ENCODE data around the gene AUTS2.

Gene AUTS2

DNA sequence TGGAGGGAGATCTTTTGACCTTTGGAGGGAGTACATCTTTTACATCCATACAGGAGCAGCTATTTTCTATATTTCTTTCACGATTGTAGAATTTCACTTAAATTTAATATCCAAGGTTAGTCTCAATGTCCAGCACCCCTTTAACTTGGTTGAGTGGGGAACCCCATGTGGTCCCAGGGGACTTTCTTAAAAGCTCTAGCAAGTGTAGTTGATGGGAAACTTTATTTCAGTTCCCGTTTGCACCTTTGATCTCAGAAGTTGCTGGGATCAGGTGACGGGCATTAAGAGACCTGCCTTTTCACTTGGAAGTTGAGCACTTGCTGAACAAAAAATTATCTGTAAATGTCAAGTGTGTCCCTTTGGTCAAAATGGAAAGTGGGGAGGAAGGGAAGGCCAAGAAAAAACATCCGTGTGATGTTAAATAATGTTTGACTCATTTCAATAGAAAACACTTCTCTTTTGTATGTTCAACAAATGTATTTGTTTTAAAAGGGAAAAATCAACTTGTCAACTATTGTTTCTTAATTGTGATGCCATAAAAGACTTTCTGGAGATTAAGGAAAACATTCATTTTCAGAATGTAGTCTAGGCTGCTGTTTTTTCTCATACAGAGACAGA is 1163.5 kb downstream of the AUTS2 start:
- H3K36me3 ChIP-seq (ENCODE audit: control insufficient read depth, insufficient read depth, low read length) = peaks cover 21% of the 10 kb centered on the region
- DNase-seq (ENCODE audit: low read depth, low spot score) = no peak
- H3K4me3 ChIP-seq (ENCODE audit: low read length) = no peak overlapping the region
- no peaks in the 10 kb centered on the region for H3K27me3 ChIP-seq (ENCODE audit: control insufficient read depth, insufficient read depth, low read length)
- H3K27ac ChIP-seq (ENCODE audit: low read length) = no peak overlapping the region
- no peaks in the 10 kb centered on the region for H3K9me3 ChIP-seq (ENCODE audit: control insufficient read depth, insufficient read depth, low read length)
- no CpG with 5 or more reads among the region's 4 CpGs for WGBS (ENCODE audit: insufficient coverage, insufficient read length)
- H3K4me1 ChIP-seq (ENCODE audit: control insufficient read depth, insufficient read depth, low read length) = peaks cover 1% of the 10 kb centered on the region; the same call in 1 of the 2 replicates

DNA sequence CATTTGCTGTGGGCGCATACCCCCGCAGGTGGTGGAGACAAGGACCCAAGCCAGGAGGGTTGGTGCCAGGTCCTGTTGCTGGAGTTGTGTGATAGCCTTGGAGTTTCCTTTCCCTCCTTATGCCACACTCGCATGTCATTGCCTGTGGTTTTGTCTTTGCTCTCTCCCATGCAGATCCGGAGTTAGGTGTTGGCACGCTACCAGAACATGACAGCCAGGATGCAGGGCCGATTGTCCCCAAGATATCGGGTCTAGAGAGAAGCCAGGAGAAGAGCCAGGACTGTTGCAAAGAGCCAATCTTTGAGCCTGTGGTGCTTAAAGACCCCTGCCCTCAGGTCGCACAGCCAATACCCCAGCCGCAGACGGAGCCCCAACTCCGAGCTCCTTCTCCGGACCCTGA is 1164.4 kb downstream of the AUTS2 start:
- no peak for DNase-seq (ENCODE audit: low read depth, low spot score)
- H3K9me3 ChIP-seq (ENCODE audit: control insufficient read depth, insufficient read depth, low read length) = no peaks in the 10 kb centered on the region
- H3K27ac ChIP-seq (ENCODE audit: low read length) = no peak overlapping the region
- peaks cover 1% of the 10 kb centered on the region; the same call in 1 of the 2 replicates for H3K4me1 ChIP-seq (ENCODE audit: control insufficient read depth, insufficient read depth, low read length)
- H3K27me3 ChIP-seq (ENCODE audit: control insufficient read depth, insufficient read depth, low read length) = no peaks in the 10 kb centered on the region
- no peak overlapping the region for H3K4me3 ChIP-seq (ENCODE audit: low read length)
- peaks cover 21% of the 10 kb centered on the region for H3K36me3 ChIP-seq (ENCODE audit: control insufficient read depth, insufficient read depth, low read length)
- WGBS (ENCODE audit: insufficient coverage, insufficient read length) = no CpG with 5 or more reads among the region's 12 CpGs

DNA sequence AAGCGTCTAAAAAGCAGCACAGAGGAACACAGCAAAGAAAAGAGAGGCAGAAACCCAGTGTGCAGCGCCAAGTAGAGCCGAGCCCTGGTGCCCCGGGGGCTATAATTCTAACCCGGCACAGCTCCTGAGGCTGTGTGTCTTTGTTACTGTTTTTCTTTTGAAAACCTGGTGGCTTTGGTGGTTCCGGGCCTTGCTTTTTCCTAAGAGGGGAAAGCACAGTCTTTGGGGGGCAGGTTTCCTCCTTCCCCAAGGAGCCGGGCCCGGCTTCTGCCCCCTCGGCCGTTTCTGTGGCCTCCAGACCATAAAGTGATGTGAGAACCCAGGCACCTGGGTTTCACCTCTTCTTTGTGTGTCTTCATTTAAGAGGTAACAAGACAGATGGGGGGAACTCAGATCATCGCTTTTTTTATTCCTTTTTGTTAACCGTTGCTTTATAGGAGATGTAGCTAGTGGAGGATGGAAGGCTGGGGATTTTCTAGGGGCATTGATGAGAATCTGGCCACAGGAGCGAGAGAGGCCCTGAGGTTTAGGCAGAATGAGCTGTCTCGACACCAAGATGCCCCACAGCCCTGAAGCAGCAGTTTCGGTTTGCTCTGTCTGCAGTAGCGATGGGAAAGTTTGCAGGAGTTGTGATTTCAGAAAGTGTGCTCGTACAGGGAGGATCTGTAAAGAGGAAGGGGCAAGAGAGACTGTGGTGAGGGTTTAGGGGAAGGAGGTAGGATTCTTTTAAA is 1165.9 kb downstream of the AUTS2 start:
- H3K4me3 ChIP-seq (ENCODE audit: low read length) = no peak overlapping the region
- H3K27ac ChIP-seq (ENCODE audit: low read length) = no peak overlapping the region
- peaks cover 1% of the 10 kb centered on the region; the same call in 1 of the 2 replicates for H3K4me1 ChIP-seq (ENCODE audit: control insufficient read depth, insufficient read depth, low read length)
- no CpG with 5 or more reads among the region's 17 CpGs for WGBS (ENCODE audit: insufficient coverage, insufficient read length)
- no peaks in the 10 kb centered on the region for H3K27me3 ChIP-seq (ENCODE audit: control insufficient read depth, insufficient read depth, low read length)
- no peaks in the 10 kb centered on the region for H3K9me3 ChIP-seq (ENCODE audit: control insufficient read depth, insufficient read depth, low read length)
- no peak for DNase-seq (ENCODE audit: low read depth, low spot score)
- peaks cover 21% of the 10 kb centered on the region for H3K36me3 ChIP-seq (ENCODE audit: control insufficient read depth, insufficient read depth, low read length)

DNA sequence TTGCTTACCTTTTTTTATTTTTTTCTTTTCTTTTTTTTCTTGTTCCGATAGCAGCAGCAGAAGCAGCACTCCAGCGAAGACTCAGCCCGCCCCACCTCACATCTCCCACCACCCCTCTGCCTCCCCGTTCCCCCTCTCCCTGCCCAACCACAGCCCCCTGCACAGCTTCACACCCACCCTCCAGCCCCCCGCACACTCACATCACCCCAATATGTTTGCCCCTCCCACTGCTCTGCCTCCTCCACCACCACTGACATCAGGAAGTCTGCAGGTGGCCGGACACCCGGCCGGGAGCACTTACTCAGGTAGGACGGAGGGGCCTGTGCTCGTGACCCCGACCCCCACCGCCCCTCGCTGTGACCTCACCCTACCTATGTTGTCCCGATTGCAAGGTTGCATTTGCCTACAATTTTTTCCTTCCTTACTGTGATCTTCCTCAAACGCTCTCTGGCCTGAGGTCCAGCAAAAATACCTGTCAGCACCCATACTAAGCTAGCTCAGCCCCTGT is 1166.5 kb downstream of the AUTS2 start:
- Histone ChIP-seq H3K4me3 (ENCODE audit: low read length) (no peak overlapping the region), H3K9me3 (ENCODE audit: control insufficient read depth, insufficient read depth, low read length) (no peaks in the 10 kb centered on the region), H3K4me1 (ENCODE audit: control insufficient read depth, insufficient read depth, low read length) (no peaks in the 10 kb centered on the region), H3K27me3 (ENCODE audit: control insufficient read depth, insufficient read depth, low read length) (no peaks in the 10 kb centered on the region), H3K36me3 (ENCODE audit: control insufficient read depth, insufficient read depth, low read length) (peaks cover 21% of the 10 kb centered on the region), H3K27ac (ENCODE audit: low read length) (no peak overlapping the region)
- WGBS (ENCODE audit: insufficient coverage, insufficient read length) = no CpG with 5 or more reads among the region's 15 CpGs
- no peak for DNase-seq (ENCODE audit: low read depth, low spot score)

DNA sequence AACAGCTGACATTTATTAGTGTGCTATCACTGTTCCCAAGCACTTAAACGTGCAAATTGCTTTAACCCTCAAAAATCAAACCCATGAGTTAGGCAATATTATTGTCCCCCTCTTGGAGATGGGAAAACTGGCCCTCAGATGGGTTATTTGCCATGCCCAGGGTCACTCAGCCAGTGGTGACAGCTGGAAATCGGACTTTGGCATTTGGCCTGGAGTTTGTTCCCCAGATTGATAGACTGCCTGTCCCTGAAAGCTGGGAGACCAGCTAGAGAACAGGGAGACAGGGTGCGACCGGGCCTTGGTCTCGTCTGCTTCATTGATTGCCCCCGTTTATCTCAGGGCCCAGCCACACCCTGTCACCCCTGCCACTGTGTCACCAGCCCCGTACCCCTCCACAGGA is 1167.4 kb downstream of the AUTS2 start:
- no peak overlapping the region for H3K27ac ChIP-seq (ENCODE audit: low read length)
- H3K4me3 ChIP-seq (ENCODE audit: low read length) = no peak overlapping the region
- H3K4me1 ChIP-seq (ENCODE audit: control insufficient read depth, insufficient read depth, low read length) = no peaks in the 10 kb centered on the region
- DNase-seq (ENCODE audit: low read depth, low spot score) = no peak
- H3K9me3 ChIP-seq (ENCODE audit: control insufficient read depth, insufficient read depth, low read length) = no peaks in the 10 kb centered on the region
- H3K36me3 ChIP-seq (ENCODE audit: control insufficient read depth, insufficient read depth, low read length) = peaks cover 21% of the 10 kb centered on the region
- whole genome bisulfite sequencing (ENCODE audit: insufficient coverage, insufficient read length) = no CpG with 5 or more reads among the region's 7 CpGs
- H3K27me3 ChIP-seq (ENCODE audit: control insufficient read depth, insufficient read depth, low read length) = no peaks in the 10 kb centered on the region

DNA sequence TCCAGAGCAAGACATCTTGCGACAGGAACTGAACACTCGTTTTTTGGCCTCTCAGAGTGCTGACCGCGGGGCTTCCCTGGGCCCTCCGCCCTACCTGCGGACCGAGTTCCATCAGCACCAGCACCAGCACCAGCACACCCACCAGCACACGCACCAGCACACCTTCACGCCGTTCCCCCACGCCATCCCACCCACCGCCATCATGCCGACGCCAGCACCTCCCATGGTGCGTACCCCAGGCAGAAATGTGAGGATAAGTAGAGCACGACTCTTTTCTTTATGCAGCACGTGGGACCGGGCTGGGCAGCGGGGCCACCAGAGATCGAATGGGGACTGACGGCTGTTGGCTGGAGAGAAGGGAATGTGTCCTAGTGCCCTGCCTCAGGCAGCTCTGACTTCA is 1167.8 kb downstream of the AUTS2 start:
- no peaks in the 10 kb centered on the region for H3K4me1 ChIP-seq (ENCODE audit: control insufficient read depth, insufficient read depth, low read length)
- WGBS (ENCODE audit: insufficient coverage, insufficient read length) = no CpG with 5 or more reads among the region's 21 CpGs

GRCh38 chr7:70766694-70767093 is 1168.4 kb downstream of the AUTS2 start:
- no peak for DNase-seq (ENCODE audit: low read depth, low spot score)
- Histone ChIP-seq H3K27me3 (ENCODE audit: control insufficient read depth, insufficient read depth, low read length) (no peaks in the 10 kb centered on the region), H3K27ac (ENCODE audit: low read length) (no peak overlapping the region), H3K4me1 (ENCODE audit: control insufficient read depth, insufficient read depth, low read length) (no peaks in the 10 kb centered on the region), H3K36me3 (ENCODE audit: control insufficient read depth, insufficient read depth, low read length) (peaks cover 25% of the 10 kb centered on the region), H3K9me3 (ENCODE audit: control insufficient read depth, insufficient read depth, low read length) (no peaks in the 10 kb centered on the region), H3K4me3 (ENCODE audit: low read length) (no peak overlapping the region)
- WGBS (ENCODE audit: insufficient coverage, insufficient read length) = no CpG with 5 or more reads among the region's 4 CpGs

More for the DNA sequence above, 1167.8 kb downstream of the AUTS2 start:
- Histone ChIP-seq H3K27me3 (ENCODE audit: control insufficient read depth, insufficient read depth, low read length) (no peaks in the 10 kb centered on the region), H3K36me3 (ENCODE audit: control insufficient read depth, insufficient read depth, low read length) (peaks cover 21% of the 10 kb centered on the region), H3K9me3 (ENCODE audit: control insufficient read depth, insufficient read depth, low read length) (no peaks in the 10 kb centered on the region), H3K27ac (ENCODE audit: low read length) (no peak overlapping the region), H3K4me3 (ENCODE audit: low read length) (no peak overlapping the region)
- no peak for DNase-seq (ENCODE audit: low read depth, low spot score)

DNA sequence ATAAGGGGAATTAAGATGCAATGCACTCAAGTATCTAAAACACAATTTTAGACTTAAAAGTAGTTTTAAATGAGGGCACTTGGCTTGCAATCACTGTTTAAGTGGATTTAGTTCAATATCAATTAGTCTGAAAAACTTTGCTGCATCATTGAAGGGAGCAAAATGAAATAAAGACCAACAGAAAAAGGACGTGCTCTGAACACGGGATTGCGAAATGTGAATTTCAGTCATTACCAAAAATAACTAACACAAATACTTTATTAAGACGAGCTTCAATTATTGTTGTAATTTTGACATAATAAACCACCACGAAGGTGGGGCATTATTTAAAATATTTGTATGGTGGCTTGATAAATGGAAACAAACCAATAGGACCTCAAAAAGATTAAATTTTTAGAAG is 1171.9 kb downstream of the AUTS2 start:
- no peak for DNase-seq (ENCODE audit: low read depth, low spot score)
- Histone ChIP-seq H3K36me3 (ENCODE audit: control insufficient read depth, insufficient read depth, low read length) (peaks cover 25% of the 10 kb centered on the region; the same call in 1 of the 2 replicates), H3K4me3 (ENCODE audit: low read length) (no peak overlapping the region), H3K4me1 (ENCODE audit: control insufficient read depth, insufficient read depth, low read length) (no peaks in the 10 kb centered on the region), H3K9me3 (ENCODE audit: control insufficient read depth, insufficient read depth, low read length) (no peaks in the 10 kb centered on the region), H3K27ac (ENCODE audit: low read length) (no peak overlapping the region), H3K27me3 (ENCODE audit: control insufficient read depth, insufficient read depth, low read length) (no peaks in the 10 kb centered on the region)
- no CpG with 5 or more reads among the region's 5 CpGs for WGBS (ENCODE audit: insufficient coverage, insufficient read length)

- Histone ChIP-seq H3K4me1 (ENCODE audit: control insufficient read depth, insufficient read depth, low read length) (no peaks in the 10 kb centered on the region), H3K9me3 (ENCODE audit: control insufficient read depth, insufficient read depth, low read length) (no peaks in the 10 kb centered on the region), H3K27ac (ENCODE audit: low read length) (no peak overlapping the region), H3K36me3 (ENCODE audit: control insufficient read depth, insufficient read depth, low read length) (peaks cover 13% of the 10 kb centered on the region; the same call in 1 of the 2 replicates), H3K27me3 (ENCODE audit: control insufficient read depth, insufficient read depth, low read length) (no peaks in the 10 kb centered on the region), H3K4me3 (ENCODE audit: low read length) (no peak overlapping the region)
- DNase-seq (ENCODE audit: low read depth, low spot score) = no peak
- WGBS (ENCODE audit: insufficient coverage, insufficient read length) = no CpG with 5 or more reads among the region's 10 CpGs
These were observed 1173.2 kb downstream of the AUTS2 start for GRCh38 chr7:70771451-70771850.

GRCh38 chr7:70772891-70773290 is 1174.6 kb downstream of the AUTS2 start:
- no peak for DNase-seq (ENCODE audit: low read depth, low spot score)
- Histone ChIP-seq H3K27ac (ENCODE audit: low read length) (no peak overlapping the region), H3K9me3 (ENCODE audit: control insufficient read depth, insufficient read depth, low read length) (no peaks in the 10 kb centered on the region), H3K27me3 (ENCODE audit: control insufficient read depth, insufficient read depth, low read length) (no peaks in the 10 kb centered on the region), H3K4me3 (ENCODE audit: low read length) (no peak overlapping the region), H3K36me3 (ENCODE audit: control insufficient read depth, insufficient read depth, low read length) (peaks cover 19% of the 10 kb centered on the region; the same call in 1 of the 2 replicates), H3K4me1 (ENCODE audit: control insufficient read depth, insufficient read depth, low read length) (no peaks in the 10 kb centered on the region)
- no CpG with 5 or more reads among the region's 4 CpGs for WGBS (ENCODE audit: insufficient coverage, insufficient read length)
